GM21825 (cell line): ENCODE data around the gene RPL29.

Experiments
- ATAC-seq: cut with Tn5 transposase; IDR thresholded peaks from one replicate; pipeline ENCODE4 v1.9.1; 2021; ENCODE audit warnings: mild to moderate bottlenecking, moderate library complexity; ENCODE audit not compliant: unreplicated experiment

The RPL29 gene

GRCh38 chr3:51948016-51948580 is 47.6 kb downstream of the RPL29 start:
- no peak for ATAC-seq

GRCh38 chr3:51947215-51947900 is 48.3 kb downstream of the RPL29 start:
- ATAC-seq, result no peak

- no peak for ATAC-seq
Measured at GRCh38 chr3:51946796-51947195, 48.9 kb downstream of the RPL29 start.

DNA sequence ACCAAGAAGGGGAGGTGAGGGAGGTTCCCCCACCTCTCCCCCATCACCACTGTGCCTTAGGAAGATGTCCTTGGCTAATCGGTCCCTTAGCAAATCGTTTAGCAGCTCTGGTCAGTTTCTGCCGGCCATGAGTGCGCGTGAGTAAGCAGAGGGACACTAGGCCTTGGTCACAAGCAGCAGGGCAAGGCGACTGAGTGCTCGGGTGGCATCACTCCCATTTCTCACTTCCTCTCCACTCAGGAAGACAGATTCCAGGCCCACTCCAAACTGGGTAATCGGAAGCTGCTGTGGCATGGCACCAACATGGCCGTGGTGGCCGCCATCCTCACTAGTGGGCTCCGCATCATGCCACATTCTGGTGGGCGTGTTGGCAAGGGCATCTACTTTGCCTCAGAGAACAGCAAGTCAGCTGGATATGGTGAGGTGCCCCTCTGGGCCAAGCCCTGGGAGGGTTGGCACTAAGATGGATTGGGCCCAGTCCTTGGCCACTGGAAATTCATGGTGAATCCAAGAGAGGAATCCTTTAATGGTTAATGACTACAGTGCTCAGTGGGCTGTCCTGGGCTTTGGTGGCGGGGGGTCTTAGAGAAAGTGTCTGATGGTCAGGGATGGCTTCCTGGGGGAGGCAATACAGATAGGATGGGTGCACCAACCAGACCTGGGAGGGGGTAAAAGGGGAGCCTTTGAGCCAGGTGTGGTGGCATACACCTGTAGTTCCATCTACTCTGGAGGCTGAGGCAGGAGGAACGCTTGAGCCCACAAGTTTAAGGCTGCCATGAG is 49.6 kb downstream of the RPL29 start:
- ATAC-seq, result no peak

DNA sequence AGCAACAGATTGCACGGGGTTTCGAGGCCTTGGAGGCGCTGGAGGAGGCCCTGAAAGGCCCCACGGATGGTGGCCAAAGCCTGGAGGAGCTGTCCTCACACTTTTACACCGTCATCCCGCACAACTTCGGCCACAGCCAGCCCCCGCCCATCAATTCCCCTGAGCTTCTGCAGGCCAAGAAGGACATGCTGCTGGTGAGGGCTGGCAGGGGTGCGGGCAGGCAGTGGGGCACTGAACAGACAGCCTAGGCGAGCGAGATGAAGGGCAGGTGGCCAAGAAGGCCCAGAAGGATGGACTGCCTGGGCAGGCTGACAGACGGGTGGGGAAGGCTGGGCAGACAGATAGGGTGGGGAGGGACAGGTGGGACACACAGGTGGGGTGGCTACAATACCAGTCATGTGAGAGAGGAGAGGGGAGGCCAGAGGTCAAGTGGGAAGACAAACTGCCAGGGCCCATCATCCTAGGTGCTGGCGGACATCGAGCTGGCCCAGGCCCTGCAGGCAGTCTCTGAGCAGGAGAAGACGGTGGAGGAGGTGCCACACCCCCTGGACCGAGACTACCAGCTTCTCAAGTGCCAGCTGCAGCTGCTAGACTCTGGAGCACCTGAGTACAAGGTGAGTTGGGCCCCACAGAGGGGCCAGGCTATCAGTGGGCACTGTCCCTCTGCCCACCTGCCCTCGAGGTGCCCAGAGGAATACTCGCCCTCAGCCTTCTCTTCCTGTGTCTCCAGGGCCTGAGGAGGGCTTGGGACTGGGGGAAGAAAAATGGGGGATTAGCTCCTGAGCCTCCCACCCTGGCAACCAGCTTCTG is 50.5 kb downstream of the RPL29 start:
- ATAC-seq, result no peak

- ATAC-seq, result no peak
Measured at GRCh38 chr3:51944451-51945021, 51.2 kb downstream of the RPL29 start.
